Activated B cell treated with CpG ODN at 0.5 μM for 24 hours (primary cell): ENCODE results near the gene GRIK3. TPM values are rescaled to one million over a fixed set of nuclear protein-coding genes. Genes with fewer than 3 reads are reported as not detected.

Source experiments
- ATAC-seq: fragments of 200-7000 bp; cut with Tn5 transposase; one replicate; pipeline ENCODE4 v1.10.0; 2021; ENCODE audit warnings: low read depth, mild to moderate bottlenecking, moderate library complexity
- CTCF ChIA-PET: fragments of 350-600 bp; sonication (Branson Sonifier 250); formaldehyde crosslinking; loops from one replicate; lab custom pipeline; 2021; ENCODE audit warnings: antibody characterized with exemption; lab: Charles Lee
- POLR2A ChIA-PET: fragments of 350-600 bp; sonication (Branson Sonifier 250); formaldehyde crosslinking; loops from one replicate; lab custom pipeline; 2021; ENCODE audit warnings: antibody characterized with exemption; lab: Charles Lee
- DNase-seq: peaks from one replicate; pipeline ENCODE4 v3.0.0; 2022
- H3K27ac Mint-ChIP-seq: one replicate; pipeline ENCODE4 v1.8.0; 2020; ENCODE audit warnings: mixed read lengths
- H3K27me3 Mint-ChIP-seq: one replicate; pipeline ENCODE4 v1.8.0; 2021; ENCODE audit warnings: mixed read lengths
- H3K36me3 Mint-ChIP-seq: one replicate; pipeline ENCODE4 v1.8.0; 2021; ENCODE audit warnings: low read depth, mixed read lengths
- H3K4me1 Mint-ChIP-seq: one replicate; pipeline ENCODE4 v1.8.0; 2021; ENCODE audit warnings: mixed read lengths
- H3K4me3 Mint-ChIP-seq: one replicate; pipeline ENCODE4 v1.8.0; 2020; ENCODE audit warnings: mild to moderate bottlenecking, mixed read lengths
- H3K9me3 Mint-ChIP-seq: one replicate; pipeline ENCODE4 v1.8.0; 2020; ENCODE audit warnings: mixed read lengths
- intact Hi-C: fragments of 100-400 bp; cut with micrococcal nuclease; formaldehyde crosslinking; loops from one replicate; pipeline ENCODE4 v1.15.1; 2024
- total RNA-seq: library from RNA; stranded (reverse); gene quantifications from 2 replicates; pipeline ENCODE4 v1.2.3, GENCODE V29; 2022
- TF ChIP-seq, protein P1 (sequence below): fragments of 200-600 bp; IDR thresholded peaks from one replicate; pipeline ENCODE4 v1.8.0; 2022; ENCODE audit warnings: antibody characterized with exemption, mild to moderate bottlenecking

The GRIK3 gene
- total RNA-seq, 1 donor from 2014 or later, result 0.35 TPM

DNA sequence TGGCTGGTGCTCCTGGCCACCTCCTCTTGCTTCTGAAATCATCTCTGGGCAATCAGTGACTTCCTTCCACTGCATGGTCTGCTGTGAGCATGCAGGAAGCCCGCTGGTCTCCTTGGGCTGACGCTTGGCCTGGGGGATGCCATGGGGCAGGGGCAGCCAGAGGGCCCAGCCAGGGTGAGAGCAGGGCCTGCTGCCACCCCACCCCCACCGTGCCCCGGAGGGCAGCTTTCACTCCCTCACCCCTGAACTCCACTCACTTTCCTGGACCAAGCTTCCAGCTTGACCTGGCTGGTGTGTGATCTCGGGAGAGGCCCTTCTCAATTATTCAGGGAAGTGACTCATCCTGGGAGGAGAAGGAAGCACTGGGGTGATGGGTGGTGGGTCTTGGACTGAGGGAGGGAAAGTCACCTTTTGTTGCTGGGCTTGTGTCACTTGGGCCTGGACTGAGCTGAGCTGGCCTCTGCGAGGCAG, 281.4 kb downstream of the GRIK3 start:
- CTCF ChIA-PET, result no interaction called here

DNA sequence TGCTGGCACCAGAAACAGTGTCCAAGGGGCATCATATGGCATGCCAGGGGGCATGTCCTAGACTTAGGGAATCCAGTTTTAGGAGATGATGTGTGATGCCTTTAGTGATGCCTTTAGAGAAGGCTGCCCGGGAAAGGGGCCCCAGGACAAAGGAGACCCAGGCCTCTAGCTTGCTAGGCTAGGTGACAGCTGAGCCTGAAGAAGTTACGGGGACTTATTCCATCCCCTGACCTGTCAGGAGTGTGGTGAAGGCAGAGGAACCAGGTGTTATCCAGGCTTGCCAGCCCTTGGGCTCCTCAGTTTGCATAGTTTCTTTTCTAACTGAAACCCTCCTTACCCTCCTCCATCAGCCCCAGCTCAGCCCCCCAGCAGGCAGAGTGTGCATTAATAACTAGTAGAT, 281.9 kb downstream of the GRIK3 start:
- DNase-seq, result no peak
- TF ChIP-seq, protein P1, sequence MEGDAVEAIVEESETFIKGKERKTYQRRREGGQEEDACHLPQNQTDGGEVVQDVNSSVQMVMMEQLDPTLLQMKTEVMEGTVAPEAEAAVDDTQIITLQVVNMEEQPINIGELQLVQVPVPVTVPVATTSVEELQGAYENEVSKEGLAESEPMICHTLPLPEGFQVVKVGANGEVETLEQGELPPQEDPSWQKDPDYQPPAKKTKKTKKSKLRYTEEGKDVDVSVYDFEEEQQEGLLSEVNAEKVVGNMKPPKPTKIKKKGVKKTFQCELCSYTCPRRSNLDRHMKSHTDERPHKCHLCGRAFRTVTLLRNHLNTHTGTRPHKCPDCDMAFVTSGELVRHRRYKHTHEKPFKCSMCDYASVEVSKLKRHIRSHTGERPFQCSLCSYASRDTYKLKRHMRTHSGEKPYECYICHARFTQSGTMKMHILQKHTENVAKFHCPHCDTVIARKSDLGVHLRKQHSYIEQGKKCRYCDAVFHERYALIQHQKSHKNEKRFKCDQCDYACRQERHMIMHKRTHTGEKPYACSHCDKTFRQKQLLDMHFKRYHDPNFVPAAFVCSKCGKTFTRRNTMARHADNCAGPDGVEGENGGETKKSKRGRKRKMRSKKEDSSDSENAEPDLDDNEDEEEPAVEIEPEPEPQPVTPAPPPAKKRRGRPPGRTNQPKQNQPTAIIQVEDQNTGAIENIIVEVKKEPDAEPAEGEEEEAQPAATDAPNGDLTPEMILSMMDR, result no peak
- ATAC-seq, result no peak
- POLR2A ChIA-PET, result no interaction called here
- Mint-ChIP-seq H3K9me3 (no peaks in the 10 kb centered on the region), H3K4me1 (no peaks in the 10 kb centered on the region), H3K27ac (no peak overlapping the region), H3K4me3 (no peak overlapping the region), H3K27me3 (peaks cover 15% of the 10 kb centered on the region), H3K36me3 (no peaks in the 10 kb centered on the region)
- intact Hi-C loops, result no loop called here
- CTCF ChIA-PET, result no interaction called here

More for the DNA sequence above, 281.4 kb downstream of the GRIK3 start:
- Mint-ChIP-seq H3K36me3 (no peaks in the 10 kb centered on the region), H3K9me3 (no peaks in the 10 kb centered on the region), H3K27me3 (peaks cover 14% of the 10 kb centered on the region), H3K27ac (no peak overlapping the region), H3K4me3 (no peak overlapping the region), H3K4me1 (no peaks in the 10 kb centered on the region)
- intact Hi-C loops, result no loop called here
- TF ChIP-seq, protein P1, result no peak
- POLR2A ChIA-PET, result interaction anchor here (0.6 kb wide), 1 partner anchor 10 kb away, joined by 3 read pairs; no protein-coding TSS in a partner anchor
- no peak for ATAC-seq
- no peak for DNase-seq

DNA sequence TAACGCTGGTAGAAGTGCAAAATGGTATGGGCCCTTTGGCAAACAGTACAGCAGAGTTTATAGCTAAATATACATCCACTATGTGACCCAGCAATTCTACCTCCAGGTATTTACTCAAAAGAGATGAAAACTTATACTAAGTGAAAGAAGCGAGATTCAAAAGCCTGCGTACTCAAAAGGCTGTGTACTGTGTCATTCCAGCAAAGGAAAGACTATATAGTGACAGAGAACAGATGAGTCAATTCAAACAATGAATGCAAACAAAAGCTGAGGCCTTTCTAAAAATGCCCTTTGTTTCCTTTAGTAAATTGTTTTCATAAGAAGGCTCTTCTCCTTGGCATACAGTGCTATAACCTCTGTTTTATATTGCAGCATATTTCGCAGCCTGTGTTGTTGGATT, 282.8 kb downstream of the GRIK3 start:
- Mint-ChIP-seq H3K9me3 (no peaks in the 10 kb centered on the region), H3K4me3 (no peak overlapping the region), H3K27me3 (peaks cover 18% of the 10 kb centered on the region), H3K4me1 (no peaks in the 10 kb centered on the region), H3K27ac (no peak overlapping the region), H3K36me3 (no peaks in the 10 kb centered on the region)
- POLR2A ChIA-PET, result no interaction called here
- no peak for ATAC-seq
- intact Hi-C loops, result no loop called here
- DNase-seq, result no peak
- CTCF ChIA-PET, result no interaction called here
- TF ChIP-seq, protein P1, result no peak

DNA sequence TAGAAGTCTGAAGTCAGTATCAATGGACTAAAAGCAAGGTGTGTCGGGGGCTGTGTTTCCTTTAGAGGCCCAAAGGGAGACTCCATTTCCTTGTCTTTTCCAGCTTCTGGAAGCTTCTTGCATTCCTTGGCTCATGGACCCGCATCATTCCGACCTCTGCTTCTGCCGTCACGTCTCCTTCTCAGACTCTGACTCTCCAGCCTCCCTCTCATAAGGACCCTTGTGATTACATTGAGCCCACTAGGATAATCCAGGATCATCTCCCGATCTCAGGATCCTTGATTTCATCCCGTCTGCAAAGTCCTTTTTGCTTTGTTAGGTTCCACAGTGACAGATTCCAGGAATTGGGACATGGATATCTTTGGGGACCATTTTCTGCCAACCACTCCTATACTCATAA, 285.8 kb downstream of the GRIK3 start:
- ATAC-seq (no peak), DNase-seq (no peak)
- H3K9me3 Mint-ChIP-seq, result no peaks in the 10 kb centered on the region
- intact Hi-C loops, result no loop called here
- no peak overlapping the region for H3K4me3 Mint-ChIP-seq
- CTCF ChIA-PET, result no interaction called here
- peaks cover 15% of the 10 kb centered on the region for H3K27me3 Mint-ChIP-seq
- H3K4me1 Mint-ChIP-seq, result no peaks in the 10 kb centered on the region
- H3K27ac Mint-ChIP-seq, result no peak overlapping the region
- TF ChIP-seq, protein P1, result no peak
- no peaks in the 10 kb centered on the region for H3K36me3 Mint-ChIP-seq
- POLR2A ChIA-PET, result no interaction called here
